T-helper 2 cell (primary cell): ENCODE results near the gene YRDC.
"Not testable (repeated sequence)": the region's sequence is repeated elsewhere in the genome, so short reads cannot be mapped to it uniquely, and the experiment has no call there.

Source experiments
- DNase-seq, 5 experiments: peaks; one replicate each; pipeline versions ENCODE4 v3.0.0 to v3.0.0-alpha.2; 2012 to 2022

Gene YRDC

GRCh38 chr1:37821481-37821880 is 13.5 kb upstream of the YRDC start:
- DNase-seq = no peak

- DNase-seq = no peak
Measured at GRCh38 chr1:37817481-37817880, 9.5 kb upstream of the YRDC start.

GRCh38 chr1:37814252-37814651 is 6.2 kb upstream of the YRDC start:
- DNase-seq = no peak

GRCh38 chr1:37813529-37814145 is 5.6 kb upstream of the YRDC start:
- DNase-seq = no peak

- peak; percentile 31 to 72 (median 49) for DNase-seq
Measured at GRCh38 chr1:37811027-37811655, 3.1 kb upstream of the YRDC start.

- no peak for DNase-seq
Measured at GRCh38 chr1:37809942-37810341, 1.9 kb upstream of the YRDC start.

GRCh38 chr1:37808369-37809319 is 636 bp upstream of the YRDC start:
- peak in 2 of 5 experiments; percentile 13 to 62 for DNase-seq

- no peak for DNase-seq
Measured at GRCh38 chr1:37807220-37807554, 821 bp downstream of the YRDC start.

GRCh38 chr1:37802439-37802838 is 5.6 kb downstream of the YRDC start:
- DNase-seq = no peak

GRCh38 chr1:37797750-37798345 is 10.2 kb downstream of the YRDC start:
- DNase-seq = no peak

- peak in 2 of 5 experiments; percentile 11 to 43 for DNase-seq
Measured at GRCh38 chr1:37795340-37796125, 12.5 kb downstream of the YRDC start.

GRCh38 chr1:37794372-37795339 is 13.4 kb downstream of the YRDC start:
- no peak for DNase-seq

GRCh38 chr1:37793773-37794371 is 14.1 kb downstream of the YRDC start, which contains the start of gene MANEAL:
MANEAL (plus strand) TSS chr1:37793847; CDS start chr1:37794183, 336 bp downstream.
- peak in 3 of 5 experiments; percentile 8 to 49 (median 12) for DNase-seq

GRCh38 chr1:37792943-37793686 is 14.9 kb downstream of the YRDC start:
- DNase-seq = no peak

- DNase-seq = no peak
Measured at GRCh38 chr1:37782491-37782890, 25.5 kb downstream of the YRDC start.

GRCh38 chr1:37778654-37779053 is 29.4 kb downstream of the YRDC start:
- DNase-seq = no peak

GRCh38 chr1:37776946-37777516 is 31.0 kb downstream of the YRDC start:
- DNase-seq = no peak

GRCh38 chr1:37771440-37771839 is 36.6 kb downstream of the YRDC start:
- DNase-seq = not testable (repeated sequence)

GRCh38 chr1:37767488-37767887 is 40.5 kb downstream of the YRDC start:
- DNase-seq = no peak
